GM12878 (cell line): ENCODE measurements around the gene EID1. TPM values are rescaled to one million over a fixed set of nuclear protein-coding genes. Genes with fewer than 3 reads are reported as not detected.

Experiments
- ATAC-seq: fragments of 200-7000 bp; cut with Tn5 transposase; 3 replicates; pipeline ENCODE4 v1.9.1; 2020; ENCODE audit warnings: mild to moderate bottlenecking, moderate library complexity
- BruUV-seq: library from RNA; stranded (reverse); fragments of 400-500 nt; replicated peaks from 2 replicates; lab custom pipeline; 2021; lab: Mats Ljungman, UMichigan
- CTCF ChIA-PET: fragments of 300-600 bp; sonication (Branson Sonifier 250); formaldehyde crosslinking; extraction: SDS; loops from one replicate; lab custom pipeline; 2021; ENCODE audit warnings: inconsistent platforms; lab: Yijun Ruan, JAX
- POLR2A ChIA-PET: fragments of 350-600 bp; formaldehyde crosslinking; extraction: SDS; loops from one replicate; lab custom pipeline; 2021; ENCODE audit warnings: inconsistent platforms; lab: Charles Lee
- RAD21 ChIA-PET: fragments of 300-600 bp; sonication (Branson Sonifier 250); formaldehyde crosslinking; loops from one replicate; lab custom pipeline; 2023; ENCODE audit warnings: antibody characterized with exemption; ENCODE audit not compliant: unreplicated experiment; lab: Charles Lee
- SMC1A ChIA-PET: fragments of 300-600 bp; sonication (Branson Sonifier 250); formaldehyde crosslinking; loops from one replicate; lab custom pipeline; 2023; ENCODE audit not compliant: unreplicated experiment, uncharacterized antibody; lab: Charles Lee
- DNase-seq: peaks from one replicate; pipeline ENCODE4 v3.0.0-alpha.2; 2011; ENCODE audit warnings: low read depth, low spot score
- FAIRE-seq: peaks from 3 replicates; lab custom pipeline; 2011; peaks lifted over from hg19 to GRCh38; lab: Jason Lieb, UNC
- H2AFZ ChIP-seq: 2 replicates; pipeline ENCODE4 v1.6.0; 2011; ENCODE audit warnings: low read depth, low read length, control low read depth; ENCODE audit not compliant: control insufficient read depth
- H3K27ac ChIP-seq: 2 replicates; pipeline ENCODE4 v1.5.1; 2011; ENCODE audit warnings: control low read depth; ENCODE audit not compliant: control insufficient read depth, insufficient read depth
- H3K27me3 ChIP-seq, 2 experiments: replicated peaks in 1 of 2; 2 replicates each; pipeline versions ENCODE4 v1.6.0 to v1.6.1; 2011; ENCODE audit warnings: low read length in 1 of 2; ENCODE audit not compliant: control insufficient read depth in 2 of 2, insufficient read depth in 2 of 2
- H3K36me3 ChIP-seq, 2 experiments: 2 replicates each; pipeline ENCODE4 v1.5.1; 2011; ENCODE audit warnings: low read length in 1 of 2; ENCODE audit not compliant: control insufficient read depth in 2 of 2, insufficient read depth in 2 of 2
- H3K4me1 ChIP-seq: 2 replicates; pipeline ENCODE4 v1.6.1; 2011; ENCODE audit warnings: mild to moderate bottlenecking, low read length, moderate library complexity, mixed read lengths; ENCODE audit not compliant: control insufficient read depth, insufficient read depth
- H3K4me2 ChIP-seq: 2 replicates; pipeline ENCODE4 v1.6.0; 2011; ENCODE audit warnings: control low read depth; ENCODE audit not compliant: control insufficient read depth, insufficient read depth
- H3K4me3 ChIP-seq: fragments of 200-600 bp; sonication (generic); 2 replicates; pipeline ENCODE4 v1.5.1; 2016
- H3K79me2 ChIP-seq: 2 replicates; pipeline ENCODE4 v1.6.0; 2011; ENCODE audit warnings: low read length; ENCODE audit not compliant: control insufficient read depth, insufficient read depth
- H3K9ac ChIP-seq: 2 replicates; pipeline ENCODE4 v1.8.0; 2011; ENCODE audit warnings: low read length, control low read depth, mixed read lengths; ENCODE audit not compliant: control insufficient read depth, insufficient read depth
- H3K9me3 ChIP-seq: replicated peaks from 3 replicates; pipeline ENCODE4 v1.5.1; 2011; ENCODE audit warnings: mild to moderate bottlenecking, low read length; ENCODE audit not compliant: control insufficient read depth, insufficient read depth
- H4K20me1 ChIP-seq: 2 replicates; pipeline ENCODE4 v1.6.0; 2011; ENCODE audit not compliant: control insufficient read depth, insufficient read depth
- ASH2L ChIP-seq: fragments of 300-600, 200-600 bp; sonication (generic); IDR thresholded peaks from 2 replicates; pipeline ENCODE4 v1.6.1; 2017; ENCODE audit warnings: low read depth, mild to moderate bottlenecking, borderline replicate concordance
- BACH1 ChIP-seq: fragments of 450-650 bp; IDR thresholded peaks from 2 replicates; pipeline ENCODE4 v1.6.1; 2017; ENCODE audit warnings: mild to moderate bottlenecking, borderline replicate concordance
- CBFB ChIP-seq: IDR thresholded peaks from 2 replicates; pipeline ENCODE4 v1.6.1; 2016; ENCODE audit warnings: antibody characterized with exemption, low read depth
- CBX3 ChIP-seq: fragments of 200-600 bp; sonication (generic); IDR thresholded peaks from 2 replicates; pipeline ENCODE4 v1.6.1; 2016; ENCODE audit warnings: low read depth, borderline replicate concordance
- CREM ChIP-seq: IDR thresholded peaks from 2 replicates; pipeline ENCODE4 v1.6.1; 2014; ENCODE audit warnings: antibody characterized with exemption, low read depth
- GATAD2B ChIP-seq: fragments of 450-650 bp; conservative IDR thresholded peaks from 2 replicates; pipeline ENCODE4 v1.6.1; 2017; ENCODE audit warnings: low read depth, mild to moderate bottlenecking, moderate library complexity
- HDAC2 ChIP-seq: fragments of 200-600 bp; sonication (generic); IDR thresholded peaks from 2 replicates; pipeline ENCODE4 v1.6.1; 2017
- IKZF1 ChIP-seq: fragments of 450-650 bp; conservative IDR thresholded peaks from 2 replicates; pipeline ENCODE4 v1.6.1; 2017; ENCODE audit warnings: antibody characterized with exemption, mild to moderate bottlenecking
- JUNB ChIP-seq: IDR thresholded peaks from 2 replicates; pipeline ENCODE4 v1.6.1; 2016; ENCODE audit warnings: antibody characterized with exemption, mild to moderate bottlenecking
- JUND ChIP-seq: IDR thresholded peaks from 2 replicates; pipeline ENCODE4 v1.6.1; 2012; ENCODE audit warnings: low read depth, mild to moderate bottlenecking, low read length, improper control_type of control experiment, moderate library complexity
- MEF2B ChIP-seq: fragments of 450-650 bp; IDR thresholded peaks from 2 replicates; pipeline ENCODE4 v1.6.1; 2018; ENCODE audit warnings: mild to moderate bottlenecking, moderate library complexity; ENCODE audit not compliant: partially characterized antibody, poor library complexity, severe bottlenecking
- NFYB ChIP-seq: IDR thresholded peaks from 2 replicates; pipeline ENCODE4 v1.6.1; 2011; ENCODE audit warnings: low read depth, mild to moderate bottlenecking, low read length, improper control_type of control experiment, moderate library complexity; ENCODE audit not compliant: insufficient read depth
- POLR2AphosphoS5 ChIP-seq: IDR thresholded peaks from 2 replicates; pipeline ENCODE4 v1.6.1; 2011; ENCODE audit warnings: mild to moderate bottlenecking, low read length, inconsistent platforms
- RFX5 ChIP-seq: IDR thresholded peaks from 2 replicates; pipeline ENCODE4 v1.6.1; 2011; ENCODE audit warnings: low read depth, low read length, improper control_type of control experiment
- RUNX3 ChIP-seq: IDR thresholded peaks from 2 replicates; pipeline ENCODE4 v1.6.1; 2012; ENCODE audit warnings: low read length, inconsistent platforms
- SMAD5 ChIP-seq: IDR thresholded peaks from 2 replicates; pipeline ENCODE4 v1.6.1; 2016; ENCODE audit warnings: antibody characterized with exemption, low read depth
- SREBF1 ChIP-seq: IDR thresholded peaks from 2 replicates; pipeline ENCODE4 v1.6.1; 2012; ENCODE audit warnings: mild to moderate bottlenecking, low read length
- WGBS: methylation state at CpG from one replicate; pipeline ENCODE4 v1.1.6; 2016; ENCODE audit warnings: low lambda C conversion rate; ENCODE audit not compliant: insufficient replicate concordance, insufficient coverage; ENCODE audit errors: missing lambda C conversion rate; 5-methylcytosine and 5-hydroxymethylcytosine counted together
- in situ Hi-C: fragments of 300-500 bp; cut with MboI; formaldehyde crosslinking; loops from 9 replicates; pipeline ENCODE4 v1.14.3; 2018; ENCODE audit warnings: mixed read lengths
- intact Hi-C: fragments of 100-400 bp; cut with micrococcal nuclease; formaldehyde crosslinking; loops from one replicate; pipeline ENCODE4 v1.14.2; 2022; ENCODE audit not compliant: unreplicated experiment
- polyA plus RNA-seq, 11 experiments: library from polyadenylated mRNA; depleted of rRNA in 4 of 11; unstranded in 6 of 11; stranded (reverse) in 5 of 11; fragments of >200 nt; fragmentation: Nextera tagmentation in 4 of 11; fragmentation: Illumina TruSeq in 1 of 11; extraction: Ambion mirVana in 4 of 11; extraction: Trizol in 1 of 11; gene quantifications; 1 replicate in 1 of 11; 2 replicates in 10 of 11; pipeline versions ENCODE4 v1.2.1 to v1.2.3, GENCODE V29; 2011 to 2016; ENCODE audit warnings: inconsistent platforms in 2 of 11, missing spikeins in 2 of 11, low read depth in 1 of 11
- total RNA-seq, 4 experiments: library from RNA; depleted of rRNA in 3 of 4; stranded (reverse); fragments of >200 nt in 3 of 4; fragmentation: Illumina TruSeq in 1 of 4; extraction: Trizol in 1 of 4; gene quantifications; 2 replicates each; pipeline versions ENCODE4 v1.2.1 to v1.2.3, GENCODE V29; 2013 to 2021
- TF ChIP-seq, protein P1 (sequence below): IDR thresholded peaks from 2 replicates; pipeline ENCODE4 v1.6.1; 2012; ENCODE audit warnings: mild to moderate bottlenecking, low read depth, low read length
- TF ChIP-seq, protein P2 (sequence below): fragments of 450-650 bp; formaldehyde crosslinking; IDR thresholded peaks from 2 replicates; pipeline ENCODE4 v1.4.0; 2020; ENCODE audit warnings: mild to moderate bottlenecking, moderate library complexity

EID1 gene
- total and polyA plus RNA-seq, 10 of the 15 experiments (the other 5 are each of a cell fraction or from before 2014, with no cell fraction given): 45.6 to 210 (median 124) TPM

DNA sequence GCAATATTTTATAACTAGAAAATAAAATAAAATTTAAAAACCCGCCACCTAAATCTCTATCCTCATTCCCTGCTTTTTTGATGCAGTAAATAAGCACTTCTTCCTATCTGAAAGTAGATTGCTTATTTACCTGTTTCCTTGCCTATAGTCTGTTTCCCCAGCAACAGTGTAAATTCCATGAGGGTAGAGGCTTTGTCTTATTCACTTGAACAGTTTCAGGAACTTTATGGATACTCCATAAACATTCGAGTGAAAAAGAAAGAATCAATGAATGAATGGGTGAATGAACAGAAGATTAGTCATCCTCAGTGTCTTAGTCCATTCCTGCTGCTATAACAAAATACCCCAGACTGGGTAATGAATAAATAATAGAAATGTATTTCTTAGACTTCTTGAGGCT lies 44.1 kb downstream of the EID1 start:
- TF ChIP-seq, protein P1, sequence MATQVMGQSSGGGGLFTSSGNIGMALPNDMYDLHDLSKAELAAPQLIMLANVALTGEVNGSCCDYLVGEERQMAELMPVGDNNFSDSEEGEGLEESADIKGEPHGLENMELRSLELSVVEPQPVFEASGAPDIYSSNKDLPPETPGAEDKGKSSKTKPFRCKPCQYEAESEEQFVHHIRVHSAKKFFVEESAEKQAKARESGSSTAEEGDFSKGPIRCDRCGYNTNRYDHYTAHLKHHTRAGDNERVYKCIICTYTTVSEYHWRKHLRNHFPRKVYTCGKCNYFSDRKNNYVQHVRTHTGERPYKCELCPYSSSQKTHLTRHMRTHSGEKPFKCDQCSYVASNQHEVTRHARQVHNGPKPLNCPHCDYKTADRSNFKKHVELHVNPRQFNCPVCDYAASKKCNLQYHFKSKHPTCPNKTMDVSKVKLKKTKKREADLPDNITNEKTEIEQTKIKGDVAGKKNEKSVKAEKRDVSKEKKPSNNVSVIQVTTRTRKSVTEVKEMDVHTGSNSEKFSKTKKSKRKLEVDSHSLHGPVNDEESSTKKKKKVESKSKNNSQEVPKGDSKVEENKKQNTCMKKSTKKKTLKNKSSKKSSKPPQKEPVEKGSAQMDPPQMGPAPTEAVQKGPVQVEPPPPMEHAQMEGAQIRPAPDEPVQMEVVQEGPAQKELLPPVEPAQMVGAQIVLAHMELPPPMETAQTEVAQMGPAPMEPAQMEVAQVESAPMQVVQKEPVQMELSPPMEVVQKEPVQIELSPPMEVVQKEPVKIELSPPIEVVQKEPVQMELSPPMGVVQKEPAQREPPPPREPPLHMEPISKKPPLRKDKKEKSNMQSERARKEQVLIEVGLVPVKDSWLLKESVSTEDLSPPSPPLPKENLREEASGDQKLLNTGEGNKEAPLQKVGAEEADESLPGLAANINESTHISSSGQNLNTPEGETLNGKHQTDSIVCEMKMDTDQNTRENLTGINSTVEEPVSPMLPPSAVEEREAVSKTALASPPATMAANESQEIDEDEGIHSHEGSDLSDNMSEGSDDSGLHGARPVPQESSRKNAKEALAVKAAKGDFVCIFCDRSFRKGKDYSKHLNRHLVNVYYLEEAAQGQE: no peak
- TF ChIP-seq, protein P2, sequence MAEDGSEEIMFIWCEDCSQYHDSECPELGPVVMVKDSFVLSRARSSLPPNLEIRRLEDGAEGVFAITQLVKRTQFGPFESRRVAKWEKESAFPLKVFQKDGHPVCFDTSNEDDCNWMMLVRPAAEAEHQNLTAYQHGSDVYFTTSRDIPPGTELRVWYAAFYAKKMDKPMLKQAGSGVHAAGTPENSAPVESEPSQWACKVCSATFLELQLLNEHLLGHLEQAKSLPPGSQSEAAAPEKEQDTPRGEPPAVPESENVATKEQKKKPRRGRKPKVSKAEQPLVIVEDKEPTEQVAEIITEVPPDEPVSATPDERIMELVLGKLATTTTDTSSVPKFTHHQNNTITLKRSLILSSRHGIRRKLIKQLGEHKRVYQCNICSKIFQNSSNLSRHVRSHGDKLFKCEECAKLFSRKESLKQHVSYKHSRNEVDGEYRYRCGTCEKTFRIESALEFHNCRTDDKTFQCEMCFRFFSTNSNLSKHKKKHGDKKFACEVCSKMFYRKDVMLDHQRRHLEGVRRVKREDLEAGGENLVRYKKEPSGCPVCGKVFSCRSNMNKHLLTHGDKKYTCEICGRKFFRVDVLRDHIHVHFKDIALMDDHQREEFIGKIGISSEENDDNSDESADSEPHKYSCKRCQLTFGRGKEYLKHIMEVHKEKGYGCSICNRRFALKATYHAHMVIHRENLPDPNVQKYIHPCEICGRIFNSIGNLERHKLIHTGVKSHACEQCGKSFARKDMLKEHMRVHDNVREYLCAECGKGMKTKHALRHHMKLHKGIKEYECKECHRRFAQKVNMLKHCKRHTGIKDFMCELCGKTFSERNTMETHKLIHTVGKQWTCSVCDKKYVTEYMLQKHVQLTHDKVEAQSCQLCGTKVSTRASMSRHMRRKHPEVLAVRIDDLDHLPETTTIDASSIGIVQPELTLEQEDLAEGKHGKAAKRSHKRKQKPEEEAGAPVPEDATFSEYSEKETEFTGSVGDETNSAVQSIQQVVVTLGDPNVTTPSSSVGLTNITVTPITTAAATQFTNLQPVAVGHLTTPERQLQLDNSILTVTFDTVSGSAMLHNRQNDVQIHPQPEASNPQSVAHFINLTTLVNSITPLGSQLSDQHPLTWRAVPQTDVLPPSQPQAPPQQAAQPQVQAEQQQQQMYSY (CRISPR knock-in tag): no peak
- no peak for TF ChIP-seq RUNX3
- TF ChIP-seq SREBF1: no peak
- TF ChIP-seq HDAC2: no peak
- no peak for TF ChIP-seq CBX3
- no peak for TF ChIP-seq ASH2L
- no peak for TF ChIP-seq CBFB
- TF ChIP-seq GATAD2B: no peak
- TF ChIP-seq IKZF1: no peak
- TF ChIP-seq BACH1: no peak
- TF ChIP-seq SMAD5: no peak
- no peak for TF ChIP-seq NFYB
- TF ChIP-seq POLR2AphosphoS5: no peak
- no peak for TF ChIP-seq CREM
- no peak for TF ChIP-seq JUND
- TF ChIP-seq JUNB: no peak
- TF ChIP-seq MEF2B: no peak
- no peak for TF ChIP-seq RFX5
- in situ Hi-C loops (no loop called here), intact Hi-C loops (no loop called here)
- Histone ChIP-seq H3K4me1 (no peaks in the 10 kb centered on the region), H2AFZ (no peak overlapping the region), H3K79me2 (no peaks in the 10 kb centered on the region), H4K20me1 (no peaks in the 10 kb centered on the region), H3K4me2 (no peak overlapping the region), H3K27ac (no peak overlapping the region), H3K27me3 (no peaks in the 10 kb centered on the region), H3K9ac (no peak overlapping the region), H3K36me3 (no peaks in the 10 kb centered on the region), H3K9me3 (no peaks in the 10 kb centered on the region), H3K4me3 (no peak overlapping the region)
- BruUV-seq: no TSS peak
- ChIA-PET CTCF (no interaction called here), RAD21 (no interaction called here), SMC1A (no interaction called here), POLR2A (no interaction called here)
- FAIRE-seq (no peak), ATAC-seq (no peak), DNase-seq (no peak)
- 86% methylated on average over 2 of the region's 2 CpGs for WGBS
